H1 (cell line): ENCODE results near the gene TMEM150B. TPM values are rescaled to one million over a fixed set of nuclear protein-coding genes. Genes with fewer than 3 reads are reported as not detected.

Experiments
- CTCF ChIA-PET: fragments of 300-600 bp; sonication (Branson Sonifier 250); formaldehyde crosslinking; loops from one replicate; lab custom pipeline; 2021; ENCODE audit not compliant: partially characterized antibody; lab: Charles Lee
- POLR2A ChIA-PET: fragments of 300-600 bp; sonication (Branson Sonifier 250); formaldehyde crosslinking; loops from one replicate; lab custom pipeline; 2021; ENCODE audit warnings: inconsistent platforms; ENCODE audit not compliant: partially characterized antibody; lab: Charles Lee
- DNase-seq, 2 experiments: peaks; one replicate each; pipeline versions ENCODE4 v3.0.0 to v3.0.0-alpha.2; 2010 to 2022; ENCODE audit warnings: low spot score in 2 of 2, low read depth in 1 of 2, mixed read lengths in 1 of 2
- FAIRE-seq: peaks from 2 replicates; lab custom pipeline; 2011; peaks lifted over from hg19 to GRCh38; lab: Jason Lieb, UNC
- H2AFZ ChIP-seq: 2 replicates; pipeline ENCODE4 v1.8.1; 2012; ENCODE audit warnings: low read length, inconsistent platforms
- H2AK5ac ChIP-seq: 2 replicates; pipeline ENCODE4 v1.6.1; 2013; ENCODE audit warnings: low read depth, low read length
- H2BK120ac ChIP-seq: replicated peaks from 2 replicates; pipeline ENCODE3; 2013; ENCODE audit warnings: low read depth, low read length, inconsistent platforms
- H2BK12ac ChIP-seq: 2 replicates; pipeline ENCODE4 v1.6.1; 2013; ENCODE audit warnings: low read depth, low read length
- H2BK15ac ChIP-seq: 2 replicates; pipeline ENCODE4 v1.6.1; 2013; ENCODE audit warnings: low read length
- H2BK20ac ChIP-seq: 2 replicates; pipeline ENCODE4 v1.6.1; 2013; ENCODE audit warnings: low read length
- H2BK5ac ChIP-seq: 2 replicates; pipeline ENCODE4 v1.6.1; 2013; ENCODE audit warnings: low read depth, low read length
- H3K14ac ChIP-seq: 2 replicates; pipeline ENCODE4 v1.6.1; 2013; ENCODE audit warnings: inconsistent platforms; ENCODE audit not compliant: insufficient read length
- H3K18ac ChIP-seq: 2 replicates; pipeline ENCODE4 v1.6.1; 2013; ENCODE audit warnings: low read length; ENCODE audit errors: extremely low read depth
- H3K23ac ChIP-seq: 2 replicates; pipeline ENCODE4 v1.6.1; 2013; ENCODE audit warnings: inconsistent platforms; ENCODE audit not compliant: insufficient read length
- H3K23me2 ChIP-seq: 2 replicates; pipeline ENCODE4 v1.6.1; 2013; ENCODE audit warnings: low read depth, low read length
- H3K27ac ChIP-seq: 2 replicates; pipeline ENCODE4 v1.6.1; 2011; ENCODE audit warnings: low read depth, low read length, inconsistent platforms
- H3K27me3 ChIP-seq, 4 experiments: replicated peaks in 1 of 4; 1 replicate in 1 of 4; 2 replicates in 3 of 4; pipeline versions ENCODE4 v1.6.1 to v1.8.1; 2011 to 2013; ENCODE audit warnings: low read length in 3 of 4, mild to moderate bottlenecking in 3 of 4, inconsistent platforms in 2 of 4, mixed read lengths in 2 of 4, moderate library complexity in 1 of 4; ENCODE audit not compliant: control insufficient read depth in 3 of 4, insufficient read depth in 3 of 4; ENCODE audit errors: extremely low read depth in 1 of 4
- H3K36me3 ChIP-seq, 4 experiments: 2 replicates each; pipeline versions ENCODE4 v1.6.1 to v1.8.1; 2011 to 2013; ENCODE audit warnings: mild to moderate bottlenecking in 4 of 4, low read length in 3 of 4, moderate library complexity in 2 of 4, control low read depth in 1 of 4, inconsistent platforms in 1 of 4; ENCODE audit not compliant: insufficient read depth in 4 of 4, control insufficient read depth in 2 of 4
- H3K4ac ChIP-seq: replicated peaks from 2 replicates; pipeline ENCODE3; 2013; ENCODE audit warnings: low read length, low read depth, mixed read lengths, inconsistent platforms; ENCODE audit not compliant: insufficient read length
- H3K4me1 ChIP-seq, 4 experiments: replicated peaks in 1 of 4; 1 replicate in 1 of 4; 2 replicates in 3 of 4; pipeline versions ENCODE4 v1.6.1 to v1.8.1; 2011 to 2013; ENCODE audit warnings: low read length in 3 of 4, inconsistent platforms in 2 of 4, mixed read lengths in 1 of 4; ENCODE audit not compliant: insufficient read depth in 4 of 4, control insufficient read depth in 3 of 4
- H3K4me2 ChIP-seq, 2 experiments: 2 replicates each; pipeline versions ENCODE4 v1.6.1 to v1.8.1; 2011 to 2013; ENCODE audit warnings: low read depth in 2 of 2, low read length in 2 of 2, control low read depth in 1 of 2, inconsistent platforms in 1 of 2, mild to moderate bottlenecking in 1 of 2; ENCODE audit not compliant: insufficient read depth in 1 of 2
- H3K4me3 ChIP-seq, 4 experiments: fragments of 200-600, 300-600 bp in 1 of 4; sonication (generic), shearing (Covaris generic), sonication (Bioruptor Twin) in 1 of 4; 2 replicates each; pipeline versions ENCODE4 v1.5.1 to v1.8.1; 2011 to 2016; ENCODE audit warnings: low read length in 4 of 4, low read depth in 3 of 4, control low read depth in 2 of 4, inconsistent platforms in 2 of 4, mild to moderate bottlenecking in 2 of 4, mixed read lengths in 1 of 4, moderate library complexity in 1 of 4; ENCODE audit not compliant: insufficient read depth in 2 of 4; ENCODE audit errors: extremely low read depth in 1 of 4
- H3K56ac ChIP-seq: replicated peaks from 2 replicates; pipeline ENCODE3; 2013; ENCODE audit warnings: low read depth, mild to moderate bottlenecking, mixed read lengths, low read length, inconsistent platforms; ENCODE audit not compliant: insufficient read length
- H3K79me1 ChIP-seq: 2 replicates; pipeline ENCODE4 v1.6.1; 2013; ENCODE audit warnings: low read depth, low read length, control low read depth
- H3K79me2 ChIP-seq, 2 experiments: 2 replicates each; pipeline versions ENCODE4 v1.6.1 to v1.8.1; 2012 to 2013; ENCODE audit warnings: low read length in 2 of 2, mild to moderate bottlenecking in 2 of 2, inconsistent platforms in 1 of 2; ENCODE audit not compliant: insufficient read depth in 2 of 2, control insufficient read depth in 1 of 2
- H3K9ac ChIP-seq, 4 experiments: replicated peaks in 1 of 4; 1 replicate in 1 of 4; 2 replicates in 3 of 4; pipeline versions ENCODE4 v1.6.1 to v1.8.1; 2011 to 2013; ENCODE audit warnings: low read depth in 3 of 4, low read length in 3 of 4, control low read depth in 2 of 4, mild to moderate bottlenecking in 2 of 4, moderate library complexity in 2 of 4, inconsistent platforms in 1 of 4; ENCODE audit errors: extremely low read depth in 1 of 4
- H3K9me3 ChIP-seq, 2 experiments: 2 replicates each; pipeline versions ENCODE4 v1.6.1 to v1.8.1; 2012 to 2013; ENCODE audit warnings: mild to moderate bottlenecking in 2 of 2, moderate library complexity in 2 of 2, control low read depth in 1 of 2, inconsistent platforms in 1 of 2, low read depth in 1 of 2, low read length in 1 of 2, mixed read lengths in 1 of 2; ENCODE audit not compliant: insufficient read depth in 2 of 2
- H4K20me1 ChIP-seq, 2 experiments: replicated peaks in 1 of 2; 2 replicates each; pipeline versions ENCODE3 to v1.8.1; 2011 to 2013; ENCODE audit warnings: inconsistent platforms in 2 of 2, low read length in 2 of 2, mild to moderate bottlenecking in 1 of 2; ENCODE audit not compliant: insufficient read depth in 2 of 2, control insufficient read depth in 1 of 2
- H4K5ac ChIP-seq: 2 replicates; pipeline ENCODE4 v1.6.1; 2013; ENCODE audit warnings: low read length, low read depth, mixed read lengths, inconsistent platforms; ENCODE audit not compliant: insufficient read length
- H4K8ac ChIP-seq: 2 replicates; pipeline ENCODE4 v1.8.0; 2013; ENCODE audit warnings: mild to moderate bottlenecking, moderate library complexity, low read length, inconsistent platforms; ENCODE audit not compliant: insufficient read depth; ENCODE audit errors: extremely low read depth
- H4K91ac ChIP-seq: replicated peaks from 2 replicates; pipeline ENCODE3; 2013; ENCODE audit warnings: low read length, mixed read lengths, inconsistent platforms; ENCODE audit not compliant: insufficient read length
- ATF3 ChIP-seq: IDR thresholded peaks from 2 replicates; pipeline ENCODE4 v1.6.1; 2011; ENCODE audit warnings: low read depth, mild to moderate bottlenecking, low read length; ENCODE audit not compliant: insufficient read depth
- RBBP5 ChIP-seq: IDR thresholded peaks from 2 replicates; pipeline ENCODE4 v1.7.1; 2012; ENCODE audit warnings: low read depth, mild to moderate bottlenecking, inconsistent platforms, low read length, moderate library complexity, borderline replicate concordance
- SIX5 ChIP-seq: IDR thresholded peaks from 2 replicates; pipeline ENCODE4 v1.6.1; 2011; ENCODE audit warnings: mild to moderate bottlenecking, low read depth, low read length
- WGBS, 2 experiments: shearing (Covaris generic) in 1 of 2; methylation state at CpG; one replicate each; pipeline versions ENCODE4 v1.1.6 to v1.1.7; 2013 to 2015; ENCODE audit warnings: low lambda C conversion rate in 2 of 2, mixed read lengths in 2 of 2, inconsistent platforms in 1 of 2, low coverage in 1 of 2, missing lambda C conversion rate in 1 of 2; ENCODE audit not compliant: insufficient replicate concordance in 2 of 2, insufficient coverage in 1 of 2, insufficient read length in 1 of 2; ENCODE audit errors: extremely low coverage in 1 of 2, missing lambda C conversion rate in 1 of 2; 5-methylcytosine and 5-hydroxymethylcytosine counted together
- polyA plus RNA-seq, 7 experiments: library from polyadenylated mRNA; depleted of rRNA in 3 of 7; stranded (reverse) in 5 of 7; unstranded in 2 of 7; fragments of >200 nt in 5 of 7; fragments of 200-250 nt in 2 of 7; gene quantifications; 1 replicate in 5 of 7; 2 replicates in 1 of 7; 4 replicates in 1 of 7; pipeline versions ENCODE4 v1.2.1 to v1.2.3, GENCODE V29; 2011 to 2013; ENCODE audit warnings: missing spikeins in 2 of 7, mixed read lengths in 2 of 7
- total RNA-seq: library from RNA; stranded (reverse); fragmentation: NEBNext Ultra II Directional; extraction: Animal tissue kit (Norgen Biotek cat#: 25700); gene quantifications from 2 replicates; pipeline ENCODE4 v1.2.1, GENCODE V29; 2021

Gene TMEM150B
- total and polyA plus RNA-seq, 2 of the 8 experiments (the other 6 are each of a cell fraction or from before 2014, with no cell fraction given): 0.41 to 0.91 TPM

GRCh38 chr19:55352549-55353145, 27.5 kb upstream of the TMEM150B start:
- no peak overlapping the region for H3K4me3 ChIP-seq
- H4K91ac ChIP-seq: peak overlapping the region; percentile 46
- peaks cover 0 to 12% (median 0%) of the 10 kb centered on the region in 4 experiments; a peak in 1 of 8 replicates for H3K36me3 ChIP-seq
- 88% methylated on average over 25 of the region's 25 CpGs; no CpG with 5 or more reads in 1 of the 2 experiments for WGBS, 2 experiments
- H2BK20ac ChIP-seq: no peak overlapping the region
- H3K9me3 ChIP-seq: no peaks in the 10 kb centered on the region
- CTCF ChIA-PET: interaction anchor here (0.9 to 1.7 kb wide), 7 partner anchors 9 to 69 kb away, joined by 3 to 7 read pairs (median 3); partner anchors contain the start of genes BRSK1 and KMT5C
- peak overlapping the region; percentile 88 to 96; a peak in 1 of 4 replicates for H3K4me2 ChIP-seq
- POLR2A ChIA-PET: interaction anchor here (1.0 to 7.9 kb wide), 12 partner anchors 9 to 70 kb away, joined by 3 to 58 read pairs (median 5); partner anchors contain the start of genes GARIN5B, IL11 and KMT5C
- FAIRE-seq (no peak), DNase-seq (no peak)
- no peak overlapping the region for H2BK120ac ChIP-seq
- no peak overlapping the region for H3K27ac ChIP-seq
- H3K27me3 ChIP-seq: peaks cover 17 to 53% (median 44%) of the 10 kb centered on the region in 4 experiments
- no peaks in the 10 kb centered on the region for H3K79me1 ChIP-seq
- H3K23ac ChIP-seq: no peak overlapping the region
- H3K23me2 ChIP-seq: peaks cover 12% of the 10 kb centered on the region; the same call in 1 of the 2 replicates
- no peak overlapping the region for H4K5ac ChIP-seq
- H3K79me2 ChIP-seq: no peaks in the 10 kb centered on the region
- H3K18ac ChIP-seq: no peak overlapping the region; the same call in 1 of the 2 replicates
- H2BK5ac ChIP-seq: no peak overlapping the region
- no peak overlapping the region for H2AFZ ChIP-seq
- no peak overlapping the region; the same call in 1 of the 2 replicates for H4K8ac ChIP-seq
- no peak overlapping the region for H3K9ac ChIP-seq
- H3K4ac ChIP-seq: no peak overlapping the region
- H3K4me1 ChIP-seq: peaks cover 11 to 38% (median 23%) of the 10 kb centered on the region in 4 experiments
- H2AK5ac ChIP-seq: no peak overlapping the region
- peaks cover 0 to 10% of the 10 kb centered on the region in 2 experiments for H4K20me1 ChIP-seq
- TF ChIP-seq RBBP5: no peak
- TF ChIP-seq SIX5: no peak
- TF ChIP-seq ATF3: no peak
- no peak overlapping the region for H3K56ac ChIP-seq
- peak overlapping the region; percentile 88; the same call in 1 of the 2 replicates for H2BK15ac ChIP-seq
- no peak overlapping the region; the same call in 1 of the 2 replicates for H2BK12ac ChIP-seq
- H3K14ac ChIP-seq: no peak overlapping the region
